ENCODE results near the gene GMPR. TPM values are rescaled to one million over a fixed set of nuclear protein-coding genes. Genes with fewer than 3 reads are reported as not detected.

GMPR gene
- total RNA-seq, 4 donors from 2014 or later, result 0.53 to 6.3 (median 1.6) TPM

- no peaks in the 10 kb centered on the region for H3K27me3 ChIP-seq
- TF ChIP-seq POLR2A (IDR thresholded peaks at IDR 0.05), result no peak
- TF ChIP-seq, protein P1, sequence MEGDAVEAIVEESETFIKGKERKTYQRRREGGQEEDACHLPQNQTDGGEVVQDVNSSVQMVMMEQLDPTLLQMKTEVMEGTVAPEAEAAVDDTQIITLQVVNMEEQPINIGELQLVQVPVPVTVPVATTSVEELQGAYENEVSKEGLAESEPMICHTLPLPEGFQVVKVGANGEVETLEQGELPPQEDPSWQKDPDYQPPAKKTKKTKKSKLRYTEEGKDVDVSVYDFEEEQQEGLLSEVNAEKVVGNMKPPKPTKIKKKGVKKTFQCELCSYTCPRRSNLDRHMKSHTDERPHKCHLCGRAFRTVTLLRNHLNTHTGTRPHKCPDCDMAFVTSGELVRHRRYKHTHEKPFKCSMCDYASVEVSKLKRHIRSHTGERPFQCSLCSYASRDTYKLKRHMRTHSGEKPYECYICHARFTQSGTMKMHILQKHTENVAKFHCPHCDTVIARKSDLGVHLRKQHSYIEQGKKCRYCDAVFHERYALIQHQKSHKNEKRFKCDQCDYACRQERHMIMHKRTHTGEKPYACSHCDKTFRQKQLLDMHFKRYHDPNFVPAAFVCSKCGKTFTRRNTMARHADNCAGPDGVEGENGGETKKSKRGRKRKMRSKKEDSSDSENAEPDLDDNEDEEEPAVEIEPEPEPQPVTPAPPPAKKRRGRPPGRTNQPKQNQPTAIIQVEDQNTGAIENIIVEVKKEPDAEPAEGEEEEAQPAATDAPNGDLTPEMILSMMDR (IDR thresholded peaks at IDR 0.05), result no peak
- no peak overlapping the region for H3K4me3 ChIP-seq
- H3K4me1 ChIP-seq, result peaks cover 0 to 11% (median 0%) of the 10 kb centered on the region in 3 donors
- intact Hi-C loops (cut with DNase I), result no loop called here
- no peak for DNase-seq
- H3K36me3 ChIP-seq, result peaks cover 0 to under 1% (median 0%) of the 10 kb centered on the region in 3 donors
- H3K27ac ChIP-seq, result no peak overlapping the region
- no peaks in the 10 kb centered on the region for H3K9me3 ChIP-seq
- WGBS, 2 donors, result 59 to 67% methylated on average over 5 of the region's 5 CpGs
Observed at GRCh38 chr6:16292432-16292831, 54.0 kb downstream of the GMPR start.

GRCh38 chr6:16292942-16293341, 54.6 kb downstream of the GMPR start:
- no peaks in the 10 kb centered on the region for H3K27me3 ChIP-seq
- DNase-seq, result no peak
- peaks cover 0 to 5% (median 0%) of the 10 kb centered on the region in 3 donors for H3K36me3 ChIP-seq
- H3K4me1 ChIP-seq, result peaks cover 0 to 11% (median 0%) of the 10 kb centered on the region in 3 donors
- intact Hi-C loops (cut with DNase I), result no loop called here
- WGBS, 2 donors, result 38 to 46% methylated on average over 8 of the region's 8 CpGs
- H3K9me3 ChIP-seq, result no peaks in the 10 kb centered on the region
- H3K27ac ChIP-seq, result no peak overlapping the region
- H3K4me3 ChIP-seq, result no peak overlapping the region
- no peak for TF ChIP-seq POLR2A (IDR thresholded peaks at IDR 0.05)
- TF ChIP-seq, protein P1 (IDR thresholded peaks at IDR 0.05), result no peak

GRCh38 chr6:16294371-16294770, 56.0 kb downstream of the GMPR start:
- Histone ChIP-seq H3K36me3 (peaks cover 0 to 10% (median 0%) of the 10 kb centered on the region in 3 donors), H3K4me3 (no peak overlapping the region), H3K9me3 (no peaks in the 10 kb centered on the region), H3K27ac (no peak overlapping the region), H3K27me3 (no peaks in the 10 kb centered on the region), H3K4me1 (peaks cover 0 to 11% (median 0%) of the 10 kb centered on the region in 3 donors)
- no peak for DNase-seq
- intact Hi-C loops (cut with DNase I), result no loop called here
- TF ChIP-seq, protein P1 (IDR thresholded peaks at IDR 0.05), result no peak
- TF ChIP-seq POLR2A (IDR thresholded peaks at IDR 0.05), result no peak
- 84% methylated on average over 7 to 9 of the region's 10 CpGs for WGBS, 2 donors

DNA sequence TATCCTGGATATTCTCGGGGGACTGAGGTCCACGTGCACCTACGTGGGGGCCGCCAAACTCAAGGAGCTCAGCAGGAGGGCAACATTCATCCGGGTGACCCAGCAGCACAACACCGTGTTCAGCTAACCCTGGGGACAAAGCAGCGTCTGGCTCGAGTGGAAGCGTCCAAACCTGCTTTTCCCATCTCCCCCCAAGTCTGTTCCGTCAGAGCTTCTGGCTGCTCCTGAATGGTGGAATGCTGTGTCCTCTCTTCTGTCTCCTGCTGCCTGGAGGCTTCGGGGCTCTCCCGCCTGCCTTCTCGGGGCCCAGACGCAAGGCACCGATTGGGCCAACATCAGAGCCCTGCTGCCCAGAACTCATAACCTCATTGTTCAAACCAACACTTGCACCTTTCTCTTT, 56.7 kb downstream of the GMPR start:
- Histone ChIP-seq H3K27me3 (no peaks in the 10 kb centered on the region), H3K4me3 (no peak overlapping the region), H3K4me1 (peaks cover 0 to 11% (median 0%) of the 10 kb centered on the region in 3 donors), H3K27ac (no peak overlapping the region), H3K36me3 (peaks cover 0 to 17% (median 0%) of the 10 kb centered on the region in 3 donors), H3K9me3 (no peaks in the 10 kb centered on the region)
- 91% methylated on average over 15 of the region's 15 CpGs for WGBS, 2 donors
- TF ChIP-seq, protein P1 (IDR thresholded peaks at IDR 0.05), result no peak
- DNase-seq, result no peak
- intact Hi-C loops (cut with DNase I), result no loop called here

GRCh38 chr6:16295471-16295870, 57.1 kb downstream of the GMPR start:
- Histone ChIP-seq H3K27me3 (no peaks in the 10 kb centered on the region), H3K9me3 (no peaks in the 10 kb centered on the region), H3K4me1 (peaks cover 0 to 11% (median 0%) of the 10 kb centered on the region in 3 donors), H3K27ac (no peak overlapping the region), H3K36me3 (peaks cover 0 to 19% (median 0%) of the 10 kb centered on the region in 3 donors), H3K4me3 (no peak overlapping the region)
- TF ChIP-seq, protein P1 (IDR thresholded peaks at IDR 0.05), result no peak
- TF ChIP-seq POLR2A (IDR thresholded peaks at IDR 0.05), result no peak
- intact Hi-C loops (cut with DNase I), result no loop called here
- no peak for DNase-seq
- 82 to 87% methylated on average over 3 to 5 of the region's 5 CpGs for whole genome bisulfite sequencing, 2 donors

Data from esophagus squamous epithelium (tissue), 5 donors.